DOHH2 (cell line): ENCODE measurements around the gene OPTN.

Experiments used
- H3F3A ChIP-seq: fragments of 200-600 bp; sonication (generic), shearing (Covaris generic); 2 replicates; pipeline ENCODE4 v1.6.0; 2016; ENCODE audit warnings: antibody characterized with exemption, mild to moderate bottlenecking; ENCODE audit not compliant: control insufficient read depth, insufficient read depth
- H3K27ac ChIP-seq: fragments of 200-600 bp; sonication (generic); 2 replicates; pipeline ENCODE4 v1.5.1; 2014; ENCODE audit warnings: low read depth, mild to moderate bottlenecking, low read length, moderate library complexity
- H3K27me3 ChIP-seq: fragments of 200-600 bp; sonication (generic); 2 replicates; pipeline ENCODE4 v1.6.1; 2014; ENCODE audit warnings: mild to moderate bottlenecking, low read length, mixed read lengths; ENCODE audit not compliant: control insufficient read depth
- H3K36me3 ChIP-seq: fragments of 200-600 bp; sonication (generic); 2 replicates; pipeline ENCODE4 v1.6.1; 2014; ENCODE audit warnings: mild to moderate bottlenecking, low read length, moderate library complexity, mixed read lengths; ENCODE audit not compliant: control insufficient read depth
- H3K4me1 ChIP-seq: fragments of 200-600 bp; sonication (generic); 2 replicates; pipeline ENCODE4 v1.6.1; 2014; ENCODE audit warnings: mild to moderate bottlenecking, low read length, mixed read lengths; ENCODE audit not compliant: control insufficient read depth
- H3K4me2 ChIP-seq: fragments of 200-600 bp; sonication (generic); 2 replicates; pipeline ENCODE4 v1.6.0; 2014; ENCODE audit warnings: mild to moderate bottlenecking, low read length, moderate library complexity
- H3K4me3 ChIP-seq: fragments of 200-600 bp; sonication (generic); 2 replicates; pipeline ENCODE4 v1.5.1; 2014; ENCODE audit warnings: mild to moderate bottlenecking, low read length, mixed read lengths
- H3K79me2 ChIP-seq: fragments of 200-600 bp; sonication (generic); 2 replicates; pipeline ENCODE4 v1.6.1; 2014; ENCODE audit warnings: mild to moderate bottlenecking, low read length, mixed read lengths; ENCODE audit not compliant: control insufficient read depth
- H3K9me2 ChIP-seq: fragments of 200-600 bp; sonication (generic); replicated peaks from 2 replicates; pipeline ENCODE4 v1.6.1; 2014; ENCODE audit warnings: mild to moderate bottlenecking, low read length, mixed read lengths; ENCODE audit not compliant: control insufficient read depth
- H3K9me3 ChIP-seq: fragments of 200-600 bp; sonication (generic); 2 replicates; pipeline ENCODE4 v1.6.1; 2014; ENCODE audit warnings: antibody characterized with exemption, low read length, mixed read lengths; ENCODE audit not compliant: control insufficient read depth, insufficient read depth
- H4K20me1 ChIP-seq: fragments of 200-600 bp; sonication (generic); 2 replicates; pipeline ENCODE4 v1.6.0; 2014; ENCODE audit warnings: low read depth, mild to moderate bottlenecking, antibody characterized with exemption, low read length, moderate library complexity; ENCODE audit not compliant: control insufficient read depth, insufficient read depth
- EZH2phosphoT487 ChIP-seq: fragments of 200-600 bp; sonication (generic); IDR thresholded peaks from 2 replicates; pipeline ENCODE4 v1.6.1; 2017; ENCODE audit warnings: borderline replicate concordance, mild to moderate bottlenecking, antibody characterized with exemption, low read length, moderate library complexity, mixed read lengths
- TF ChIP-seq, protein P1 (sequence below): fragments of 200-600 bp; sonication (generic); IDR thresholded peaks from one replicate; pipeline ENCODE4 v1.5.1; 2014; ENCODE audit warnings: antibody characterized with exemption, mild to moderate bottlenecking, low read depth, low read length; ENCODE audit not compliant: poor library complexity, severe bottlenecking

The OPTN gene

DNA sequence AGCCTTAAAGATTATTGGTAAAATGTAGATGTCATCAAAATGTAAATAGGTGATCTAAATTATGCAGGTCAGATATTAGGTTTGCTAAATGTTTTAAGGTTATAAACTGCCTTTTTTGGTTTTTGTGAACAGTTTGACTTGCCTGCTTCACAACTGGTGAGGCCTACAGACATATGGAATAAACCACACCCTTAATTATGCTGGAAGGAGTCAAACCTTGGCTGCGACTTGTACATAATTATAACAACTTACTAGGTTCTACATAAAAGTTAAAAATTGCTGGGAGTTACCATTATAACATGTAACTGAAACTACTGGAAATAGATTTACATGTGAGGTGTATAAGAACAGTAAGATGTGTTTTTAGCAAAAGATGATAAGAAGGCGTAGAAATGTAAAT, 31.5 kb upstream of the OPTN start:
- peaks cover 8% of the 10 kb centered on the region; the same call in 1 of the 2 replicates for H3K27me3 ChIP-seq
- H3K27ac ChIP-seq = no peak overlapping the region
- H3K4me3 ChIP-seq = no peak overlapping the region
- H3K9me3 ChIP-seq = no peaks in the 10 kb centered on the region
- no peaks in the 10 kb centered on the region for H3K4me1 ChIP-seq
- no peak for TF ChIP-seq EZH2phosphoT487
- TF ChIP-seq, protein P1, sequence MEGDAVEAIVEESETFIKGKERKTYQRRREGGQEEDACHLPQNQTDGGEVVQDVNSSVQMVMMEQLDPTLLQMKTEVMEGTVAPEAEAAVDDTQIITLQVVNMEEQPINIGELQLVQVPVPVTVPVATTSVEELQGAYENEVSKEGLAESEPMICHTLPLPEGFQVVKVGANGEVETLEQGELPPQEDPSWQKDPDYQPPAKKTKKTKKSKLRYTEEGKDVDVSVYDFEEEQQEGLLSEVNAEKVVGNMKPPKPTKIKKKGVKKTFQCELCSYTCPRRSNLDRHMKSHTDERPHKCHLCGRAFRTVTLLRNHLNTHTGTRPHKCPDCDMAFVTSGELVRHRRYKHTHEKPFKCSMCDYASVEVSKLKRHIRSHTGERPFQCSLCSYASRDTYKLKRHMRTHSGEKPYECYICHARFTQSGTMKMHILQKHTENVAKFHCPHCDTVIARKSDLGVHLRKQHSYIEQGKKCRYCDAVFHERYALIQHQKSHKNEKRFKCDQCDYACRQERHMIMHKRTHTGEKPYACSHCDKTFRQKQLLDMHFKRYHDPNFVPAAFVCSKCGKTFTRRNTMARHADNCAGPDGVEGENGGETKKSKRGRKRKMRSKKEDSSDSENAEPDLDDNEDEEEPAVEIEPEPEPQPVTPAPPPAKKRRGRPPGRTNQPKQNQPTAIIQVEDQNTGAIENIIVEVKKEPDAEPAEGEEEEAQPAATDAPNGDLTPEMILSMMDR = no peak
- H3K36me3 ChIP-seq = no peaks in the 10 kb centered on the region
- H3K9me2 ChIP-seq = no peaks in the 10 kb centered on the region
- no peaks in the 10 kb centered on the region for H3F3A ChIP-seq
- no peaks in the 10 kb centered on the region for H4K20me1 ChIP-seq
- no peak overlapping the region for H3K4me2 ChIP-seq
- H3K79me2 ChIP-seq = no peaks in the 10 kb centered on the region

DNA sequence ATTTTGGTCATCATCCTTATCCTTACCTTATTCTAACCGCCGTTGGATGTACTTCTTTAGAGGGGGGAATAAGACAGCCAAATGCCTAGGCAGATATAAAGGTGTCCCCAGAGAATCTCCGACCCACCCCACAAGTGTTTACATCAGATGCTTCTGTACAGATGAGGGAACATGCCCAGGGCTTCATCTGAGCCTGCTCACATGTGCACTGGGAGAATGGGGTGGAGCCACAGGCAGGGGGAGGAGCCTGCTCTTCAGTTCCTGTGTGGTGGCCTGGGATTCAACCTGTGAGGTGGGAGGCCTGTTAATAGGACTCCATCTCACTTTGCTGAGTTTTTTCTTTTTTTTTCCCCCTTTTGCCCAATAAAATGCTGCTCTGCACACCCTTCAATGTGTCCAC, 27.6 kb upstream of the OPTN start:
- Histone ChIP-seq H3K9me3 (no peaks in the 10 kb centered on the region), H3F3A (no peaks in the 10 kb centered on the region), H3K27ac (no peak overlapping the region), H3K36me3 (no peaks in the 10 kb centered on the region), H3K79me2 (no peaks in the 10 kb centered on the region), H3K27me3 (peaks cover 6% of the 10 kb centered on the region; the same call in 1 of the 2 replicates), H4K20me1 (no peaks in the 10 kb centered on the region), H3K9me2 (no peaks in the 10 kb centered on the region), H3K4me3 (no peak overlapping the region), H3K4me2 (no peak overlapping the region), H3K4me1 (no peaks in the 10 kb centered on the region)
- no peak for TF ChIP-seq EZH2phosphoT487
- TF ChIP-seq, protein P1 = no peak

DNA sequence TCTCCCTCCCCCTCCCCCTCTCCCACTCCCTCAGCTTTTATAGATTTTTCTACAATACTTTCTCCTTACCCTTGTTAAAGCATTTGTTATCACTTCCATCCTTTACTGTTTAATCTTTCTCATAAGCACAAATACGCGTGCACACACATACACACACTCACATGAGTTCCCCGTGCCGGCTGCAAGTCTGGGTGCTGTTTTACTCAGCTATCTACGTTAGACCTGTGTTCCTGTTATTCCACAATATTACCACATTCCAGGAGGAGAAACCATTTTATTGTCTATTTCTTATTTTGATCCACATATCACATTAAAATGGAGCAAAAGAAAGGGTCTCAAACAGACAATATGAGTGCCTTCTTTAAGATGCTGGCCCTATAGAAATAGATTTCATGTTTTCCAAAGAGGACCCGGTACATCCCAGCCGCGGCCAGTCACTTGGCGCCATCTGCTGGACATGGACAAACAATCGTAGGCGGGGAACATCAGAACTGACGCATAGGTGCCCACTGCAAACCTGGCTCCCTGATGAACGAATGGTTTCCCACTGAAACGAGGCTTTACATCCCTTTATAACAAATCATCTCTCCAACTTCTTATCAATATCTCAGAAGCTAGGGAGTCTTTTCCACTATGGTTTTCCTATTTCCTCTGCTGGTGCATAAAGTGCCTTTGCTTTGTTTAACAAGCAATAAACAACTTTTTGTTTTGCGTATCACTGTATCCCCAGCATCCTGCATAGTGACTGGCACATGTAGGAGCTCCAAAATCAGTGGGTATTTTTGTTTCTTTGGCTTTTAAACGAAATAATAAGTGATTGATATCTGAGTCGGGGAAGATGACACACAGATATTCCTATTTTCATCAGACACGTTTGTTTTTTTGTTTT, 25.2 kb upstream of the OPTN start:
- Histone ChIP-seq H3K4me2 (no peak overlapping the region), H3K4me1 (no peaks in the 10 kb centered on the region), H3K27ac (no peak overlapping the region)

More for the DNA sequence above, 25.2 kb upstream of the OPTN start:
- no peaks in the 10 kb centered on the region for H3K9me2 ChIP-seq
- H3K9me3 ChIP-seq = peaks cover 5% of the 10 kb centered on the region
- H3K36me3 ChIP-seq = no peaks in the 10 kb centered on the region
- H3F3A ChIP-seq = no peaks in the 10 kb centered on the region
- H3K4me3 ChIP-seq = no peak overlapping the region
- H3K27me3 ChIP-seq = no peaks in the 10 kb centered on the region; the same call in 1 of the 2 replicates
- no peaks in the 10 kb centered on the region for H3K79me2 ChIP-seq
- H4K20me1 ChIP-seq = no peaks in the 10 kb centered on the region
- TF ChIP-seq EZH2phosphoT487 = no peak
- TF ChIP-seq, protein P1 = peak; percentile 90
